HG02884 (cell line): ENCODE measurements around the gene MYO18A.
"Not testable (repeated sequence)": the region's sequence is repeated elsewhere in the genome, so short reads cannot be mapped to it uniquely, and the experiment has no call there.

Experiments
- ATAC-seq: cut with Tn5 transposase; IDR thresholded peaks from one replicate; pipeline ENCODE4 v1.9.1; 2021; ENCODE audit warnings: mild to moderate bottlenecking, moderate library complexity; ENCODE audit not compliant: unreplicated experiment

MYO18A gene

DNA sequence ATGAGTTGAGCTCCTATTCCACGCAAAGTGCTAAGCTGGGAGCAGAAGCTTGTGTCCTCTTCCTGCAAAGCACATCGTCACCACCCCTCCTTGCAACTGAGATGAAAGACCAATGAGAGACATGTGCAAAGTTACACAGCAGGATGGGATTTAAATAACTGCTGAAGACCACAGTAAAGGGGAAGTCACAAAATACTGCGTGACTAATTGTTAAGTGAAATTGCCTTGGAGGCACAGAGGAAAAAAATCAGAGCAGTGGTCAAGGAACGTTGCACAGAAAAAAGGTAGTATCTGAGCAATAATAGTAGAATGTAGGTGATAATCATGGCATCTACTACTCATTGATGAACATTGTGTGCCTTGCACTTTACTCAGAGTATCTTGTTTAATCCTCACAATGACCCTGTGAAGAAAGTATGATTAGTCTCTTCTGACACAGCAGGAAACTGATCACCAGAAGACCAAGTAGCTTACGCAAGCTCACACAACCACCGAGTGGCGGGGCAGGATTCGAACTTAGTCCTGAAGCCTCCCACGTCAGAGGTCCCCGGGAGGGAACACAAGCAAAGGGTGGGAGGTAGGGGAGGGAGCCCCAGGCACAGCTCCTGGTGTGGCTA is 15.4 kb upstream of the MYO18A start:
- ATAC-seq = no peak

- no peak for ATAC-seq
These were observed 14.5 kb upstream of the MYO18A start for GRCh38 chr17:29194669-29195068.

DNA sequence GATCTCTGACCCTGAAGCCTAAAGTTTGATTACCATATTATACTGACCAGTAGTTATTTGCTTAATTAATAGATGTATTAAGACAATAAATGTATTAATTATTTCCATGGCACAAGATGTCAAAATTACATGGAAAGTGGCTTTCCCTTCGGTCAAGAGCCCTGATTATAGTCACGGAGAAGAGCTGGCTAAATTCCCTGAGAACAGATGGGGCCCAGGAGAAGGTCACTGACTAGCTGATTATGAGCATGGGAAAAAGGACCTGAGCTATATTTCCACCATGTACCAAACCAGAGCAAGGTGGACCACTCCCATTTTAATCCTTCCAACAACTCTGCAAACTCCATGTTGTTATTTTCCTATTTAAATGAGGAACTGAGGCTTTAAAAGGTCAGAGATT is 12.9 kb upstream of the MYO18A start:
- ATAC-seq = no peak

- ATAC-seq = no peak
These were observed 10.5 kb upstream of the MYO18A start for GRCh38 chr17:29190592-29191207.

DNA sequence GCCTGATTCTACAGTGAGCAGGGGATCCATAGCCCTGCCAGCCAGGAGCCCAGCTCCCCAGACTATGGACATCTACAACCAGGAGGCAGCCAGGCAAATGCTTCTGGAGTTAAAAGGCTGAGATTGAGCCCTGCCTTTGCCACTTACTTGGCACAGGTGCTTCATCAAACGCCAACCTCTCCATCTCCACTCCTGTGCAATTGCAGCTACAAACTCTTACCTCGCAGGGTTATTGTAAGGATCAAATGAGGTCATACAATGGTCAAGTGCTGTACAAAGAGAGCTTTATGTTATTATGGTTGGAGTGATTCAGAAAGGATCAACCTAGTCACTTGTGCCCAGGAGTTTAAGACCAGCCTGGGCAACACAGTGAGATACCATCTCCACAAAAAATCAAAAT is 9.8 kb upstream of the MYO18A start:
- ATAC-seq = no peak

GRCh38 chr17:29189355-29189754 is 9.2 kb upstream of the MYO18A start:
- ATAC-seq = no peak

DNA sequence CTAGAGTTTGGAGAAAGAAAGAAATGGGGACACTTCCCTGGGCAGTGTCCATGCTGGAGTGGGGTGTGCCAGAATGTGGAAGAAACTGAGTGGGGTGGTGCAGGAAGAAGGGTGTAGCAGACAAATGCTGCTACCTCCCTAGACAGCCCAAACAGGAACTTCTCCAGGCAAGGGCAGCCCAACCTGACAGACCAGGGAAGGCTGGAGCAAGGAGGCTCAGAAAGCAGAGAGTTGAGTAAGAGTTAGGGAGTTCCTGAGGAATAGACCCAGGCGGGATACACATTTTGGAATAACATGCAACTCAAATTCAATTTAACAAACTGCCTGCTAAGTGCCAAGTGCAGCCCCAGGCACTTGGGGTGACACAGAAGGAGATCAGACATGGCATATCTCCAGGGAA is 1.0 kb upstream of the MYO18A start:
- no peak for ATAC-seq

- no peak for ATAC-seq
These were observed 576 bp upstream of the MYO18A start for GRCh38 chr17:29180788-29181160.

DNA sequence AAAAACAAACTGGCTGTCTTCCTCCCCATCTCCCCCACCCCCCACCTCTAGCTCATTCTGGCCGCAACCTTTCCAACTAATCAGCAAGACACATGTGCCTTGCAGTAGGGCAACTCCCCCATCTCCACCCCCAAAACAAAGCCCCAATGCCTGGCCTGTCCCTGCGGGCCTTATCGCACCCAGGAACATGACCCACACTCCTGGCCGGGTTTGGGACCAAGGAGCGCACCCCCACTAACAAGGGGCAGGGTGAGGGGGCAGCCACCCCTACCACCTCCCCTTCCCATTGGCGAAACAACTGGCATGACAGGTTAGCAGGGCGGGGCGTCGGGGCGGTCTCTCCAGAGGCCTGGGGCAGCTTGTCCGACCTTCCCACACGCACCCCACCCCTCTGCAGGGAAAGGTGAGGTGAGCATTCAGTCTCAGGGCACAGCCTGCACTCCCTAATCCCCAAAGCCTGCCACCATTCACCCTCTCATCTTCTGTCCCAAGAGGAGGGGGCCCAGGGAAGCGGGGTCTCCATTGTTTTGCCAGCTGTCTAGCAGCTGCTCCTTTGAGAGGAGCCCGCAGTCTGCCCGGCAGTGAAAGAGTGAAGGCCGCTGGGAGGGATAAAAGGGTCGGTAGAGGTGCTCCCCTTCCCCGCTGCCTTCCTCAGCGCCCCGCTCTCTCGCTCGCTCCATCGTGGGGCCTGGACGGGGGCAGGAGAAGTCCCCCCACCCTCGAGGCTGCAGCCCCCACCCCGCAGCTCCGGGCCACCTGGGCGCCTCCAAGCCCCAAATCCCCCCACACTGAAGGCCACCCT is 765 bp downstream of the MYO18A start:
- ATAC-seq = no peak

GRCh38 chr17:29178750-29179231 is 1.4 kb downstream of the MYO18A start:
- ATAC-seq = no peak

- no peak for ATAC-seq
These were observed 2.1 kb downstream of the MYO18A start for GRCh38 chr17:29177871-29178749.

GRCh38 chr17:29177541-29177870 is 2.7 kb downstream of the MYO18A start:
- ATAC-seq = no peak

DNA sequence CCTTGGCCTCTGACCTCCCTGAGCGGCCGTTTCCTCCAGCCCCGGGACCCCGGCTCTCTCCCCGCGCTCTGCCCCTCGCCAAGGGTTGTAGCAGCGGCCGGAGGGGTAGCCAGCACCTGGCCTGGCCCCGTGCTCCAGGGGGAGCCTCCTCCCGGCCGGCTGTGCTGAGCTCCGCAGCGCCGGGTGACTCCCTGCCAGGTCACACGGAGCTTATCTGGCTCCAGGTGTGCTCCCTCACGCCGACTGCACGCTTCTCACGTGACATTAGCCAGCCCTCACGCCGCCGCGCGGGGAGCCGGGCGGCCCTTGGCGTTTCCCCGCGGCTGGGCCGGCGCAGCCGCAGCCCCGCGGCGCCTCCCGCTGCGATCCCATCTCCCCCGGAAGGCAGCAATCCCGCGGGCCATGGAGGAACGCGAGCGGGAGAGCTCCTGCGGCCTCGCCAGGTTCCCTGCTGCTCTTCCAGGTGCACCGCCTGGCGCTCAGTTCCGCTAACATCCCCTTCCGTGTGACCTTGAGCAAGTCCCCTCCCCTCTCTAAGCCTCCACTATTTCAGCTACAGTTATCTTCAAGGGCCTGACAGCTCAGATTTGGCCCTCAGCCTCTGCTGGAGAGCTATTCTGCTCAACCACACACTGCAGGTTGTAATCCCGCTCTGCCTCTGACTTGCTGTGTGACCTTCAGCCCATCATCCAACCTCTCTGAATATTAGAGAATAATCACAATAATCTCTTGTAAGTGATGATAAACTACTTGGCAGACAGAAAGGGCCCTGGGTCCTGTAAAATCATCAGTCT is 3.4 kb downstream of the MYO18A start:
- no peak for ATAC-seq

- no peak for ATAC-seq
These were observed 4.8 kb downstream of the MYO18A start for GRCh38 chr17:29175349-29175748.

- no peak for ATAC-seq
These were observed 7.6 kb downstream of the MYO18A start for GRCh38 chr17:29172589-29172988.

GRCh38 chr17:29170682-29171081 is 9.5 kb downstream of the MYO18A start:
- no peak for ATAC-seq

DNA sequence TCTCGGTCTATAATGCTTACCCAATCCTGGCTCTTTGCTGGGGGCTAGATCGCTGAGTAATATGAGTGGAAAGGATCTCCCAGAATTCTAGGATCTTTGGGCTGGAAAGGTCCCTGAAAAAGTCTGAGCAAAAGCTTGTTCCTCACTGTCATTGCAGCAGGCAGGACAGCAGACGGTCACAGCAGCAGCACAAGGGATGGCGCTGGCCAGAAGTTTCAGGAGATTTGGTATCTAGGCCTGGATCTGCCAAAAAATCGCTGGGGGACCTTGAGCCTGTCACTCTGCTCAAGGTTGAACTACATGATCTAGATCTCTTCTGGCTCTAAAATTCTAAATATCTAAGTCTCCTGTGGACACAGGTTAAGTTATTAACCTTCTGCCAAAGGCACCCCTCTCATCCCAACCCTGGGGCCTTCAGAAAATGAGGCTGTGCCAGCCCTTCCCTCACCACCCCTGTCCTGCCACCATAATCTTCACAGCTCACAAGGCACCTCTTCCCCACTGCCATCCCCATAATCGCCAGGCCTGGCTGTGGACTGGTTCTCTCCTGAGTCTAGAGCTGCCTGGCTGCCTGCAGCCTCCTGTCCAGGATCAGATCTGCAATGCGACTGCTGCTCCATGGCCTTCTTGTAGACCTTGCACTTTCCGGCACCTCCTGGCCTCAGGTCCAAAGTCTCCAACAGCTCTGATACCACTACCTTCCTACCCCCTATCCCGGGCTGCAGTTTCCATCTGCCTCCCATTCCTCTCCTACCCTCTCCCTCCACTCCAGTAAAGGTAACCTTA is 10.2 kb downstream of the MYO18A start:
- no peak for ATAC-seq

DNA sequence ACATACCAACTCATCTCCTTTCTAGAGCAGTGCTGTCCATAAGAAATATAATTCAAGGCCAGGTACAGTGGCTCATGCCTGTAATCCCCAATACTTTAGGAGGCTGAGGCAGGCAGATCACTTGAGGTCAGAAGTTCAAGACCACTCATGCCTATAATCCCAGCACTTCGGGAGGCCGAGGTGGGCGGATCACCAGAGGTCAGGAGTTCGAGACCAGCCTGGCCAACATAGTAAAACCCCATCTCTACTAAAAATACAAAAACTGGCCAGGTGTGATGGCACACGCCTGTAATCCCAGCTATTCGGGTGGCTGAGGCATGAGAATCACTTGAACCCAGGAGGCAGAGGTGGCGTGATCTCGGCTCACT is 11.5 kb downstream of the MYO18A start:
- ATAC-seq = not testable (repeated sequence)

GRCh38 chr17:29168079-29168758 is 12.0 kb downstream of the MYO18A start:
- ATAC-seq = no peak
